HepG2 (cell line): ENCODE results near the gene C22orf31. TPM values are rescaled to one million over a fixed set of nuclear protein-coding genes. Genes with fewer than 3 reads are reported as not detected.

Experiments used
- CERS6 ChIP-seq: sonication (generic); formaldehyde crosslinking; IDR thresholded peaks from 2 replicates; pipeline ENCODE4 v1.5.0; 2020; ENCODE audit warnings: missing genetic modification reagents
- FOXP1 ChIP-seq, 2 experiments: fragments of 450-650 bp in 1 of 2; IDR thresholded peaks; 2 replicates each; pipeline ENCODE4 v1.6.1; 2017 to 2018; ENCODE audit warnings: antibody characterized with exemption in 1 of 2
- GTF3A ChIP-seq: sonication (generic); formaldehyde crosslinking; conservative IDR thresholded peaks from 2 replicates; pipeline ENCODE4 v1.4.0; 2020; ENCODE audit warnings: mild to moderate bottlenecking, missing genetic modification reagents
- HDAC6 ChIP-seq: fragments of 200-600 bp; sonication (generic); IDR thresholded peaks from 2 replicates; pipeline ENCODE4 v1.7.0; 2017; ENCODE audit warnings: mild to moderate bottlenecking, antibody characterized with exemption, low read length, low read depth
- HNF4G ChIP-seq, 2 experiments: sonication (generic) in 1 of 2; formaldehyde crosslinking in 1 of 2; IDR thresholded peaks; 2 replicates each; pipeline versions ENCODE4 v1.4.0 to v1.6.1; 2011 to 2020; ENCODE audit warnings: borderline replicate concordance in 2 of 2, low read depth in 2 of 2, mild to moderate bottlenecking in 2 of 2, low read length in 1 of 2, missing genetic modification reagents in 1 of 2, moderate library complexity in 1 of 2
- PITX1 ChIP-seq: sonication (generic); formaldehyde crosslinking; IDR thresholded peaks from 2 replicates; pipeline ENCODE4 v1.5.1; 2020; ENCODE audit warnings: mild to moderate bottlenecking, missing genetic modification reagents
- POGK ChIP-seq: sonication (generic); formaldehyde crosslinking; conservative IDR thresholded peaks from 2 replicates; pipeline ENCODE4 v1.8.0; 2022; ENCODE audit warnings: mild to moderate bottlenecking, moderate library complexity, missing genetic modification reagents
- RAD51 ChIP-seq: fragments of 450-650 bp; IDR thresholded peaks from 2 replicates; pipeline ENCODE4 v1.6.1; 2016; ENCODE audit warnings: borderline replicate concordance
- SALL2 ChIP-seq: sonication (generic); formaldehyde crosslinking; IDR thresholded peaks from 2 replicates; pipeline ENCODE4 v1.8.1; 2023; ENCODE audit warnings: mild to moderate bottlenecking, missing genetic modification reagents, inconsistent platforms
- TOPORS ChIP-seq: sonication (generic); formaldehyde crosslinking; IDR thresholded peaks from 2 replicates; pipeline ENCODE4 v1.8.0; 2023; ENCODE audit warnings: mild to moderate bottlenecking, missing genetic modification reagents
- ZFP90 ChIP-seq: sonication (generic); formaldehyde crosslinking; IDR thresholded peaks from 2 replicates; pipeline ENCODE4 v1.8.0; 2022; ENCODE audit warnings: missing genetic modification reagents, mild to moderate bottlenecking, inconsistent platforms, borderline replicate concordance
- ZNF136 ChIP-seq: sonication (generic); formaldehyde crosslinking; IDR thresholded peaks from 2 replicates; pipeline ENCODE4 v1.8.1; 2022; ENCODE audit warnings: low read depth, mild to moderate bottlenecking, moderate library complexity, missing genetic modification reagents
- ZNF441 ChIP-seq: sonication (generic); formaldehyde crosslinking; IDR thresholded peaks from 2 replicates; pipeline ENCODE4 v1.7.0; 2021; ENCODE audit warnings: missing genetic modification reagents, borderline replicate concordance
- ZNF549 ChIP-seq: sonication (generic); formaldehyde crosslinking; IDR thresholded peaks from 2 replicates; pipeline ENCODE4 v1.5.0; 2020; ENCODE audit warnings: missing genetic modification reagents
- ZNF883 ChIP-seq: sonication (generic); formaldehyde crosslinking; IDR thresholded peaks from 2 replicates; pipeline ENCODE4 v1.5.1; 2020; ENCODE audit warnings: mild to moderate bottlenecking, missing genetic modification reagents; ENCODE audit errors: not compliant biosample characterization
- polyA plus RNA-seq, 8 experiments: library from polyadenylated mRNA; depleted of rRNA in 3 of 8; stranded (reverse) in 7 of 8; unstranded in 1 of 8; fragments of >200 nt; fragmentation: Illumina TruSeq in 4 of 8; extraction: Trizol in 4 of 8; gene quantifications; 2 replicates each; pipeline versions ENCODE4 v1.2.1 to v1.2.3, GENCODE V29; 2011 to 2016; ENCODE audit warnings: low read depth in 4 of 8, missing spikeins in 1 of 8, mixed read lengths in 1 of 8; ENCODE audit not compliant: insufficient read depth in 1 of 8
- total RNA-seq, 5 experiments: library from RNA; depleted of rRNA; stranded (reverse); fragments of >200 nt; fragmentation: Illumina TruSeq; extraction: Trizol; gene quantifications; 2 replicates each; pipeline ENCODE4 v1.2.3, GENCODE V29; 2016; ENCODE audit warnings: low read depth in 1 of 5
- TF ChIP-seq, protein P1 (sequence below): sonication (generic); formaldehyde crosslinking; IDR thresholded peaks from 2 replicates; pipeline ENCODE4 v1.5.1; 2020; ENCODE audit warnings: mild to moderate bottlenecking, missing genetic modification reagents, moderate library complexity
- TF ChIP-seq, protein P2 (sequence below): sonication (generic); formaldehyde crosslinking; IDR thresholded peaks from 2 replicates; pipeline ENCODE4 v1.4.0; 2020; ENCODE audit warnings: missing genetic modification reagents
- TF ChIP-seq, protein P3 (sequence below): sonication (generic); formaldehyde crosslinking; IDR thresholded peaks from 2 replicates; pipeline ENCODE4 v1.5.0; 2020; ENCODE audit warnings: missing genetic modification reagents, mild to moderate bottlenecking, borderline replicate concordance

The C22orf31 gene
- total and polyA plus RNA-seq, 2 of the 13 experiments (the other 11 are each of a cell fraction or from before 2014, with no cell fraction given) = not detected

- TF ChIP-seq, protein P1, sequence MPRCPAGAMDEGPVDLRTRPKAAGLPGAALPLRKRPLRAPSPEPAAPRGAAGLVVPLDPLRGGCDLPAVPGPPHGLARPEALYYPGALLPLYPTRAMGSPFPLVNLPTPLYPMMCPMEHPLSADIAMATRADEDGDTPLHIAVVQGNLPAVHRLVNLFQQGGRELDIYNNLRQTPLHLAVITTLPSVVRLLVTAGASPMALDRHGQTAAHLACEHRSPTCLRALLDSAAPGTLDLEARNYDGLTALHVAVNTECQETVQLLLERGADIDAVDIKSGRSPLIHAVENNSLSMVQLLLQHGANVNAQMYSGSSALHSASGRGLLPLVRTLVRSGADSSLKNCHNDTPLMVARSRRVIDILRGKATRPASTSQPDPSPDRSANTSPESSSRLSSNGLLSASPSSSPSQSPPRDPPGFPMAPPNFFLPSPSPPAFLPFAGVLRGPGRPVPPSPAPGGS (CRISPR knock-in tag) = no peak
- TF ChIP-seq ZFP90 (CRISPR knock-in tag) (no peak), ZNF136 (CRISPR knock-in tag) (no peak), ZNF441 (no peak), FOXP1 (IDR thresholded peaks at IDR 0.05) (no peak), FOXP1 (CRISPR knock-in tag; IDR thresholded peaks at IDR 0.05) (no peak), GTF3A (CRISPR knock-in tag) (no peak), RAD51 (no peak), ZNF883 (CRISPR knock-in tag) (no peak), TOPORS (no peak), HDAC6 (no peak), ZNF549 (no peak), CERS6 (CRISPR knock-in tag) (no peak), PITX1 (no peak), SALL2 (no peak), POGK (CRISPR knock-in tag) (no peak), HNF4G (IDR thresholded peaks at IDR 0.05; ENCODE audit: borderline replicate concordance, low read depth, low read length) (0 out of 2 replicates have a peak, but pooled peaks have one; percentile 7), HNF4G (CRISPR knock-in tag; IDR thresholded peaks at IDR 0.05; ENCODE audit: borderline replicate concordance, low read depth) (no peak)
- TF ChIP-seq, protein P2, sequence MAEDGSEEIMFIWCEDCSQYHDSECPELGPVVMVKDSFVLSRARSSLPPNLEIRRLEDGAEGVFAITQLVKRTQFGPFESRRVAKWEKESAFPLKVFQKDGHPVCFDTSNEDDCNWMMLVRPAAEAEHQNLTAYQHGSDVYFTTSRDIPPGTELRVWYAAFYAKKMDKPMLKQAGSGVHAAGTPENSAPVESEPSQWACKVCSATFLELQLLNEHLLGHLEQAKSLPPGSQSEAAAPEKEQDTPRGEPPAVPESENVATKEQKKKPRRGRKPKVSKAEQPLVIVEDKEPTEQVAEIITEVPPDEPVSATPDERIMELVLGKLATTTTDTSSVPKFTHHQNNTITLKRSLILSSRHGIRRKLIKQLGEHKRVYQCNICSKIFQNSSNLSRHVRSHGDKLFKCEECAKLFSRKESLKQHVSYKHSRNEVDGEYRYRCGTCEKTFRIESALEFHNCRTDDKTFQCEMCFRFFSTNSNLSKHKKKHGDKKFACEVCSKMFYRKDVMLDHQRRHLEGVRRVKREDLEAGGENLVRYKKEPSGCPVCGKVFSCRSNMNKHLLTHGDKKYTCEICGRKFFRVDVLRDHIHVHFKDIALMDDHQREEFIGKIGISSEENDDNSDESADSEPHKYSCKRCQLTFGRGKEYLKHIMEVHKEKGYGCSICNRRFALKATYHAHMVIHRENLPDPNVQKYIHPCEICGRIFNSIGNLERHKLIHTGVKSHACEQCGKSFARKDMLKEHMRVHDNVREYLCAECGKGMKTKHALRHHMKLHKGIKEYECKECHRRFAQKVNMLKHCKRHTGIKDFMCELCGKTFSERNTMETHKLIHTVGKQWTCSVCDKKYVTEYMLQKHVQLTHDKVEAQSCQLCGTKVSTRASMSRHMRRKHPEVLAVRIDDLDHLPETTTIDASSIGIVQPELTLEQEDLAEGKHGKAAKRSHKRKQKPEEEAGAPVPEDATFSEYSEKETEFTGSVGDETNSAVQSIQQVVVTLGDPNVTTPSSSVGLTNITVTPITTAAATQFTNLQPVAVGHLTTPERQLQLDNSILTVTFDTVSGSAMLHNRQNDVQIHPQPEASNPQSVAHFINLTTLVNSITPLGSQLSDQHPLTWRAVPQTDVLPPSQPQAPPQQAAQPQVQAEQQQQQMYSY (CRISPR knock-in tag) = peak; percentile 84
- TF ChIP-seq, protein P3, sequence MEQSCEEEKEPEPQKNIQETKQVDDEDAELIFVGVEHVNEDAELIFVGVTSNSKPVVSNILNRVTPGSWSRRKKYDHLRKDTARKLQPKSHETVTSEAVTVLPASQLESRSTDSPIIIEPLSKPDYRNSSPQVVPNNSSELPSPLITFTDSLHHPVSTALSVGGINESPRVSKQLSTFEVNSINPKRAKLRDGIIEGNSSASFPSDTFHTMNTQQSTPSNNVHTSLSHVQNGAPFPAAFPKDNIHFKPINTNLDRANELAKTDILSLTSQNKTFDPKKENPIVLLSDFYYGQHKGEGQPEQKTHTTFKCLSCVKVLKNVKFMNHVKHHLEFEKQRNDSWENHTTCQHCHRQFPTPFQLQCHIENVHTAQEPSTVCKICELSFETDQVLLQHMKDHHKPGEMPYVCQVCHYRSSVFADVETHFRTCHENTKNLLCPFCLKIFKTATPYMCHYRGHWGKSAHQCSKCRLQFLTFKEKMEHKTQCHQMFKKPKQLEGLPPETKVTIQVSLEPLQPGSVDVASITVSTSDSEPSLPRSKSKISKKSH = no peak
Observed at GRCh38 chr22:29030016-29030617, 31.5 kb downstream of the C22orf31 start (continued).
